ENCODE results near the gene NID2.

GRCh38 chr14:51960866-51961265 lies 108.0 kb downstream of the NID2 start:
- TF ChIP-seq CTCF (IDR thresholded peaks at IDR 0.05 in 4 of 5, conservative IDR thresholded peaks at IDR 0.05 in 1 of 5) (no peak), POLR2A (IDR thresholded peaks at IDR 0.05) (no peak)

All from gastrocnemius medialis (tissue), 4 donors.